GM23248 (cell line): ENCODE measurements around the gene NPAS1. TPM values are rescaled to one million over a fixed set of nuclear protein-coding genes. Genes with fewer than 3 reads are reported as not detected.

Experiments used
- DNase-seq: peaks from one replicate; pipeline ENCODE4 v3.0.0-alpha.2; 2015
- H2AFZ ChIP-seq: fragments of 200-600 bp; sonication (generic); 2 replicates; pipeline ENCODE4 v1.6.1; 2016; ENCODE audit warnings: antibody characterized with exemption
- H3F3A ChIP-seq: fragments of 200-600 bp; sonication (generic); 2 replicates; pipeline ENCODE4 v1.6.1; 2016; ENCODE audit warnings: mild to moderate bottlenecking, antibody characterized with exemption, mixed run types; ENCODE audit not compliant: insufficient read depth
- H3K27ac ChIP-seq: fragments of 200-600 bp; sonication (generic); 2 replicates; pipeline ENCODE4 v1.5.1; 2016; ENCODE audit warnings: mild to moderate bottlenecking
- H3K27me3 ChIP-seq: fragments of 200-600 bp; sonication (generic); replicated peaks from 2 replicates; pipeline ENCODE4 v1.6.1; 2016; ENCODE audit warnings: mild to moderate bottlenecking; ENCODE audit not compliant: insufficient read depth
- H3K36me3 ChIP-seq: fragments of 200-600 bp; sonication (generic); 2 replicates; pipeline ENCODE4 v1.6.1; 2016; ENCODE audit warnings: low read depth, mild to moderate bottlenecking
- H3K4me1 ChIP-seq: fragments of 200-600 bp; sonication (generic); 2 replicates; pipeline ENCODE4 v1.6.1; 2016; ENCODE audit warnings: mild to moderate bottlenecking; ENCODE audit not compliant: insufficient read depth
- H3K4me2 ChIP-seq: fragments of 200-600 bp; sonication (generic); one replicate; pipeline ENCODE4 v1.6.1; 2016; ENCODE audit warnings: mild to moderate bottlenecking; ENCODE audit not compliant: unreplicated experiment
- H3K4me3 ChIP-seq: fragments of 200-600 bp; sonication (generic); 2 replicates; pipeline ENCODE4 v1.5.1; 2016; ENCODE audit warnings: mild to moderate bottlenecking
- H3K79me2 ChIP-seq: fragments of 200-600 bp; sonication (generic); 2 replicates; pipeline ENCODE4 v1.6.1; 2016; ENCODE audit warnings: mild to moderate bottlenecking; ENCODE audit not compliant: insufficient read depth
- H3K9ac ChIP-seq: fragments of 200-600 bp; sonication (generic); 2 replicates; pipeline ENCODE4 v1.6.1; 2016; ENCODE audit warnings: mild to moderate bottlenecking
- H3K9me2 ChIP-seq: fragments of 200-600 bp; sonication (generic); 2 replicates; pipeline ENCODE4 v1.6.1; 2016; ENCODE audit warnings: mixed run types, mild to moderate bottlenecking, moderate library complexity; ENCODE audit not compliant: insufficient read depth
- H3K9me3 ChIP-seq: fragments of 200-600 bp; sonication (generic); one replicate; pipeline ENCODE4 v1.6.1; 2017; ENCODE audit warnings: low read depth
- H4K20me1 ChIP-seq: fragments of 200-600 bp; sonication (generic); 2 replicates; pipeline ENCODE4 v1.6.0; 2016; ENCODE audit not compliant: insufficient read depth
- EZH2 ChIP-seq: fragments of 200-600 bp; sonication (generic); IDR thresholded peaks from 2 replicates; pipeline ENCODE4 v1.6.1; 2018; ENCODE audit warnings: antibody characterized with exemption, mild to moderate bottlenecking; ENCODE audit not compliant: insufficient read depth, poor library complexity, severe bottlenecking
- EZH2phosphoT487 ChIP-seq: fragments of 200-600 bp; sonication (generic); IDR thresholded peaks from 2 replicates; pipeline ENCODE4 v1.6.1; 2018; ENCODE audit warnings: antibody characterized with exemption, moderate library complexity, mild to moderate bottlenecking, low read depth; ENCODE audit not compliant: insufficient read depth
- WGBS, 2 experiments: methylation state at CpG; one replicate each; pipeline ENCODE4 v1.1.6; 2015 to 2017; ENCODE audit warnings: low lambda C conversion rate in 2 of 2, low coverage in 1 of 2; ENCODE audit errors: missing lambda C conversion rate in 2 of 2; 5-methylcytosine and 5-hydroxymethylcytosine counted together
- in situ Hi-C: fragments of 300-500 bp; cut with MboI; formaldehyde crosslinking; loops from 2 replicates; pipeline ENCODE4 v1.15.0; 2020
- polyA plus RNA-seq: library from polyadenylated mRNA; unstranded; fragments of >200 nt; fragmentation: Nextera tagmentation; extraction: Ambion mirVana; gene quantifications from 2 replicates; pipeline ENCODE4 v1.2.1, GENCODE V29; 2016
- total RNA-seq: library from RNA; depleted of rRNA; stranded (reverse); fragments of >200 nt; shearing (Covaris generic); gene quantifications from 2 replicates; pipeline ENCODE4 v1.2.3, GENCODE V29; 2014

The NPAS1 gene
- total and polyA plus RNA-seq, 2 experiments from 2014 or later: 8.6 to 23.2 TPM

- Histone ChIP-seq H4K20me1 (no peaks in the 10 kb centered on the region), H3K79me2 (no peaks in the 10 kb centered on the region), H3F3A (0 out of 2 replicates have a peak, but pooled peaks cover 3% of the 10 kb centered on the region), H3K4me1 (no peaks in the 10 kb centered on the region), H3K9me2 (no peaks in the 10 kb centered on the region), H3K36me3 (no peaks in the 10 kb centered on the region; the same call in 1 of the 2 replicates), H3K4me3 (no peak overlapping the region), H3K4me2 (no peak overlapping the region), H3K27me3 (no peaks in the 10 kb centered on the region), H3K9ac (no peak overlapping the region), H2AFZ (no peak overlapping the region), H3K27ac (no peak overlapping the region), H3K9me3 (no peaks in the 10 kb centered on the region)
- in situ Hi-C loops: no loop called here
- 90 to 95% methylated on average over 11 to 18 of the region's 18 CpGs for WGBS, 2 experiments
- TF ChIP-seq EZH2phosphoT487 (no peak), EZH2 (no peak)
- DNase-seq: no peak
These were observed 19.3 kb upstream of the NPAS1 start for GRCh38 chr19:47000373-47000772.

GRCh38 chr19:47001584-47001983, 18.1 kb upstream of the NPAS1 start:
- no peaks in the 10 kb centered on the region; the same call in 1 of the 2 replicates for H3K36me3 ChIP-seq
- no peak for TF ChIP-seq EZH2phosphoT487
- no peak for TF ChIP-seq EZH2

DNA sequence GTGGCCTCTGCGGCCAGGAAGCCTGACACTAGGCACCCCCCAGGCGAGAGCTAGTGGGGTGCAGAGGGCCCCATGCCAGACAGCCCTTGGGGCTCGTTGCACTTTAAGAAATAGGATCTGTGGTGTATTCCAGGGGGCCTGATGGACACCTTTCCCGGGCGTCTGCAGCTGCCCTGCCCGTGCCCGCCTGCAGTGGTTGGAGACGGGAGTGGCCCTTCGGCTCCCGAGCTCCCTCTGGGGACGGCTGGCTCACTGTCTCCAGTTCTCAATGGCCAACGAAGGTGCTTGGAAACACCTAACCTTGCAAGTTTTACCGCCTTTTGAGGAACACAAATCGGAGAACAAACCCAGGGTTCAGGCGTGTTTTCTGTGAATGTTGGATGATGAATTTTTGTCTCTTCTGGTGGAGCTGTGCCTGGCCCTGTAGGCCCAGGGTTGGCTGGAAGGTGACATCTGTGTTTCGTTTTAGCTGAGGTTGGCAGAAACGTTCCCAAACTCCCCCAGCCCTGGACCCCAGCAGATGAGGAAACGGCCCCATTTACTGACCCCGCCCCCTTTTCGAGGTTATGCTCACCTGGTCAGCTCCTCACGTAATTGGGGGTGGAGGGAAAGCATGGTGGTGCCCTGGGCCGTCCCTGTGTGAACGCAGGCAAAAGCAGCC, 17.4 kb upstream of the NPAS1 start:
- Histone ChIP-seq H3K4me1 (no peaks in the 10 kb centered on the region), H3K4me3 (no peak overlapping the region), H3K27ac (no peak overlapping the region), H3F3A (peaks cover 6% of the 10 kb centered on the region; the same call in 1 of the 2 replicates), H3K9me2 (no peaks in the 10 kb centered on the region), H3K79me2 (no peaks in the 10 kb centered on the region), H3K4me2 (no peak overlapping the region), H3K9me3 (no peaks in the 10 kb centered on the region), H2AFZ (no peak overlapping the region), H3K9ac (no peak overlapping the region), H3K36me3 (no peaks in the 10 kb centered on the region; the same call in 1 of the 2 replicates), H4K20me1 (no peaks in the 10 kb centered on the region), H3K27me3 (no peaks in the 10 kb centered on the region)
- no peak for DNase-seq
- WGBS, 2 experiments: 74 to 83% methylated on average over 21 to 23 of the region's 23 CpGs
- in situ Hi-C loops: no loop called here
- TF ChIP-seq EZH2: no peak
- no peak for TF ChIP-seq EZH2phosphoT487

More at GRCh38 chr19:47001584-47001983, 18.1 kb upstream of the NPAS1 start:
- Histone ChIP-seq H3K9ac (no peak overlapping the region), H2AFZ (no peak overlapping the region), H3K27me3 (no peaks in the 10 kb centered on the region), H3K79me2 (no peaks in the 10 kb centered on the region), H3K4me3 (no peak overlapping the region), H4K20me1 (no peaks in the 10 kb centered on the region), H3K4me2 (no peak overlapping the region), H3K4me1 (no peaks in the 10 kb centered on the region), H3K27ac (no peak overlapping the region), H3K9me2 (no peaks in the 10 kb centered on the region), H3K9me3 (no peaks in the 10 kb centered on the region), H3F3A (peaks cover 4% of the 10 kb centered on the region; the same call in 1 of the 2 replicates)
- DNase-seq: no peak
- in situ Hi-C loops: no loop called here
- WGBS, 2 experiments: 90 to 98% methylated on average over 7 to 11 of the region's 11 CpGs

GRCh38 chr19:47002853-47003610, 16.6 kb upstream of the NPAS1 start:
- no peak overlapping the region for H3K27ac ChIP-seq
- no peaks in the 10 kb centered on the region for H3K27me3 ChIP-seq
- H3K4me2 ChIP-seq: no peak overlapping the region
- no peak overlapping the region for H3K9ac ChIP-seq
- no peak for TF ChIP-seq EZH2phosphoT487
- TF ChIP-seq EZH2: no peak
- WGBS, 2 experiments: 72 to 74% methylated on average over 26 of the region's 26 CpGs
- H3K36me3 ChIP-seq: no peaks in the 10 kb centered on the region; the same call in 1 of the 2 replicates
- H3K79me2 ChIP-seq: no peaks in the 10 kb centered on the region
- H3K4me1 ChIP-seq: no peaks in the 10 kb centered on the region
- H3K9me3 ChIP-seq: no peaks in the 10 kb centered on the region
- H4K20me1 ChIP-seq: no peaks in the 10 kb centered on the region
- in situ Hi-C loops: no loop called here
- no peak overlapping the region for H2AFZ ChIP-seq
- H3K4me3 ChIP-seq: no peak overlapping the region
- H3K9me2 ChIP-seq: no peaks in the 10 kb centered on the region
- H3F3A ChIP-seq: peaks cover 6% of the 10 kb centered on the region; the same call in 1 of the 2 replicates
- DNase-seq: no peak
